Hematopoietic multipotent progenitor cell treated with erythropoietin and hydrocortisone succinate and interleukin-3 and kit ligand, for 8 days (in vitro differentiated cells): Measurements from ENCODE around the gene C4orf51.
A peak's percentile ranks its signal among the peaks of the same experiment; 100 is the strongest.

ENCODE experiments used
- DNase-seq: peaks from one replicate; pipeline ENCODE4 v3.0.0-alpha.2; 2015

The C4orf51 gene

DNA sequence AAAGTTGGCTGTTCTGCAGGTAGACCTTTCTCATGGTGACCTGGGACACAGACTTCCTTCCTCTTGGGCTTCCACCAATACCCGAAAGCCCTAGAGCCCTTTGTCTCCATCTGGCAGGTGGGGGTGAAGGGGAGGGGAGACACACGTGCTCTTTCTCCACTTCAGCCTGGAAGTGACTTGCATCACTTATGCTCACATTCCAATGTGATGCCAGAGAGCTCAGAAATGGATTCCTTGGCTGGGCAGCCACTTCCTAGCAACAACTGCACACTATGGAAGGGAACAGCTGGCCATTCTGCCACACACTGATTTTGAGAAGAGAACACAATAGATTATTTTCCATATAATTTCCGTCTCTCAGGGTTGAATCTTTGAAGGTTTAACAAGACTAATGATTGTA, 36.3 kb downstream of the C4orf51 start:
- no peak for DNase-seq

DNA sequence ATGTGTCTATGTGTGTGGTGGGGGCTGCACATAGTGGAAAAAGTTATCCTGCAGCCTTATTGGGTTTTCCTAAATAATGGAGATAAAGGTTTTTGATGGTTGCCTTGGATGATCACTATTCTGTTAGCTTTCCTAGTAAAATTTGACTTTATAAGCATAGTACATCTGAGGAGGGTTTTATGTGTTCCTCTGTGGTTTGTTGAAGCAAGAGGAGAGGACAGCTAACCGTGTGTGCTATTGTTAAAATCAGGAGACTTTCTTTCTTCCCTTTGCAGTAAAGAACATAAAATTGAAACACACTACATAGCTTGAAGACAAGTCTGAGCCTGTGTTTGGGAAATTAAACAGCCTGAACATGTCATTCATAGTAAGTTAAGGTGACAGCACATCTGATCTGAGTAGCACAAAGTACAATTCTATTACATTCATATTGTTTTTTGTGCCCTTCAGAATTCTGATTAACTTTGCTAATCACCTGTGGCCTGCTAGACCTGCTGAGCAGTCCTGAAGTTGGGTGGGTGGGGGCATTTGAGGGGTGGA, 36.8 kb downstream of the C4orf51 start:
- no peak for DNase-seq

DNA sequence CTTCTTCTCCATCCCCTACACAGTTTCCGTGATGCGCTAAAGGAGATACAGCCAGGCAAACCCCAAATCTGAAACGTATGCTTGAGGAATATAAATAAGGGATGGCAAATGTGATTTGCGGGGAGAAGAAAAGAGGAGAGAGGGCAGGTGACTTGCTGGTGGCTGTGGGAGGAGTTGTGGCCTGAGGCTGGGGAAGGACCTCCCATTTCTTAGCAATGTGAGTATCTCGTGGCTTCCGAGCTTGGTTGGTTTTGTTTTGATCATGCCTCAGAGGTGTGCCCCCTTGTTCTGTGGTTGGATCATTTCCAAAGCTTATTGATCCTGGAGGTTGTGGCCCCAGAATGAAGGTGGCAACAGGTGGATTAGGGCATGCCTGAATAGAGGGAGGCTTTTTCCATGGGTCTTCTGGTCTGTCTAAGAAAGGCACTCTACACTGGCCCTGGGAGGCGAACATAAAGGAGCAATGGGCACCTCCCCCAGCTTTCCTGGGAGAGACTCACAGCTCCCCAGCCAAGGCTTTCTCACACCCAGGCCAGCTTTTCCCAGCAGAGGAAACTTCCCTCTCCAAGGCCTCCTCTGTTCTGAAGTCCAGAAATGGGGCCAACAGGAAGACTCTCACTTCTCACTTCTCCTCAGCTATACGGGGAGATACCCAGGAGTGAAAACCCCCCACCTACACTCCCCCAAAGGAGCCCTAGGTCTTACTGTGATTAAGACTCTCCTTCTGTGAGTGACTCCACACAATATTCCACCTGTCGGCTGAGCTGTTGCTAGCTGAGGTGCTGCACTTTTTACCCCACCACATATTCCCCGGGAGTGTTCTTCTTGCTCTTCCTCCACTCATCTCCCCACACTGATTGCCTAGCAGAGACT, 40.0 kb downstream of the C4orf51 start:
- DNase-seq: no peak

DNA sequence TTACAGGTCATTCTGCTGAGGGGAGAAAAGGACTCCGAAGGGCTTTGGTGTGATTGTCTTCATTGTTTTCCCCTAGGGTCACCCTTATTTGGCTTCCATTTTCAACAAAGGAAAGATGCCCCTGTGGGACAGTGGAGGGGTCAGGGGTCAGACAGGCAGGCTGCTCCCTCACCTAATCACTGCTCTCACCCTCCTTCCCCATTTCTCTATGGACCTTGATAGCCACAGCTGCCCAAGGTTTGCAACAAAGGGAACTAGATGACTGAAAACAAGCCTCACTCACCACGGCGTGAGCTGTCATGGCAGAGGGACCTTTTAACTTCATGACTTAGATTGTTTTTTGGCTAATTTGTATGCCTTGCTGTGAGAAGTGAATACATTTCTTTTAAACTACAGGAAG, 40.7 kb downstream of the C4orf51 start:
- no peak for DNase-seq

DNA sequence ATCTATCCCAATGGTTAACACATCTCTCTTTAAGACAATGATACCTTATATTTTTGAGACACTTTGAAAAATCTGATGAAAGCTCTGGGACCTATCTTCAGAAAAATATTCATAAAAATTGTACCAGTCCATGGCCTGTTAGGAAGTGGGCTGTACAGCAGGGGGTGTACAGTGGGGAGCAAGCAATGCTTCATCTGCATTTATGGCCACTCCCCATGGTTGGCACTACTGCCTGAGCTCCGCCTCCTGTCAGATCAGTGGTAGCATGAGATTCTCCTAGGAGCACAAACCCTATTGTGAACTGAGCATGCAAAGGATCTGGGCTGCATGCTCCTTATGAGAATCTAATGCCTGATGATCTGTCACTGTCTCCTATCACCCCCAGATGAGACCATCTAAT, 42.6 kb downstream of the C4orf51 start:
- DNase-seq: peak; percentile 23

DNA sequence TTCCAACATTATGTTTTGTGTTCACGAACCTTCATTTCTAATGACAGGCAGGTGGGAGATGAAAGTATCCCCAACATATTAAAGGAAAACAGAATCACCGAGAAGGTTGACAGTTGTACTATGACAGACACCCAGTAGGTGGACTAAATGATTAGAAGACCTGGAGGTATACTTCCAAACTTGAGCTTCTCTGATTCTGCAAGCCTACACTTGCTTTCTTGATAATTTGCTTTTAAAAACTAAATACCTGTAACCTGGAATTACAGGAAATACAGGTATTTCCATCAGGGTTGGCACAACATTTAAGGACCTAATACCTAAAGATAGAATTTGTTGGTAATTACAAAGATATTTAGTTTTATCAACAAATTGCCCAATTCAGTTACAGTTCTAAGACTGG, 43.4 kb downstream of the C4orf51 start:
- no peak for DNase-seq

DNA sequence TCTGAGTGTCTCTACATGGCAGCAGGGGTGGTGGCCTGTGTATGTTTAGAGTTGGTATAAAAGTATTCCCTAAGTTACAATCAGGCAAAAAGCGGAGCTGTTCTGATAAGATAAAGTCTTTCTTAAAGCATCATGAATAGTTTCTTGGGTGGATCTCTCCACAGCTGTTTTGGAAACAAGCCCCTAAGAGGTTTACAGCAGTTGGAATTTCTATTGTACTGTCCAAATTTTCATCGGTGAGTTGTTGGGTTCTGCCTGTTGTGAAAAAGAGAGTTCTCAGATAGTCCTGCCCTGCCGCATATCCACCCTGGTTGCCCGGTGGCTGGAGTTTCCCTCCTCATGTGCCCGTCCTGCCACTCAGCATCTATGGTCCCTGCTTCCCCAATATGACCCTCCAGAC, 50.1 kb downstream of the C4orf51 start:
- peak; percentile 32 for DNase-seq

DNA sequence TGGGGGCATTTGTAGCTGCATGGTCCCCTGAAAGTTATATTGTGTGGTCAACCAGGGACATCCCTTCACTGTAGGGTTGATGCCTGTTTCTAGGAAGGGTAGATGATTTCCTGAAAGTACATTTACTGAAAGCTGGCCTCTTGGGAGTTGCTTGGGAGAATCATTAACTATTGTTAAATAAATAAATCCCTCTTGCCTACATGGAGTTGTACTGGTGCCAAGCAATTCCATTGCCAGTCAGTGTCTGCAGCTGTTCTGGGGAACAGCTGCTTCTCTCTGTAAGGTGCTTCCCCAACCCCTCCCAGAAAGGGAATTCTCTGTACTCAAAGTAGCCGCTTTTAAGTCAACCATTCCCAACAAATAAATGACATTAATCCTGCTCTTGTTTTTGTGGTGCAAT, 51.1 kb downstream of the C4orf51 start:
- DNase-seq: no peak

DNA sequence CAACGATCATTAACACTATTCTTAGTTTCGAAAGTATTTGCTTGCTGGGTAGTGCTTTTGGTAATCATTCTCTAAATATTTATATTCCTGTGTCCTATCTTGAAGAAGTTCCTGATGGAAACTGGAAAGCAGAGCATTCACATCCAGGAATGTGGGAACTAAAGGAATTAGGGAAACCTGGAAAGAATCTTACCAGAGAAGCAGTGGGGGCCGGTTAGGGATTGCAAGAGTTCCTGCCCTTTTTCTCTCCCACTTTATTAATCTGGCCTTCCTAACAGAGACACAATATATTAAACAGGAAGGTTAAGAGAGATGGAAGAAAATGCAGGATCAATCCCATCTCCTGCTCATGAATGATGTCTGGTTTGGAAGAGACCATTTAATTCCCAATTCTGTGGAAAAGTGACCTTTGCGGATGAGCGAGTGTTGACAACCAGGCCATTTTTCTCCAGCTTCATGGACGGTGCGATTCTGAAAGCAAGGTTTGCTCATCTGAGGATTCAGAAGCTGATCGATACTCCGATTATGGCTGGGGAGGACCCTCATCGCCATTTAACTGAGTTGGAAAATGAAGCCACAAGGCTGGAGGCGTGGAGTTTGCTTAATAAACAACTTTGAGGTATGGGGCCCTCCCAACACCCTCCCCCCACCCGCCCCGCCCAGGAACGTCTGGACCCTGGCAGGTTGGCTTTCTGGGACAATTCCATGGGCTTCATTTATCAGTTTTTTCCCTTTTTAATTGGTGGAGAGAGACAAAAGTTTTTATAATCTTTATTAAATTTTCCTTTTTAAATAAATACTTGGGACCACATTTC, 52.3 kb downstream of the C4orf51 start:
- no peak for DNase-seq

DNA sequence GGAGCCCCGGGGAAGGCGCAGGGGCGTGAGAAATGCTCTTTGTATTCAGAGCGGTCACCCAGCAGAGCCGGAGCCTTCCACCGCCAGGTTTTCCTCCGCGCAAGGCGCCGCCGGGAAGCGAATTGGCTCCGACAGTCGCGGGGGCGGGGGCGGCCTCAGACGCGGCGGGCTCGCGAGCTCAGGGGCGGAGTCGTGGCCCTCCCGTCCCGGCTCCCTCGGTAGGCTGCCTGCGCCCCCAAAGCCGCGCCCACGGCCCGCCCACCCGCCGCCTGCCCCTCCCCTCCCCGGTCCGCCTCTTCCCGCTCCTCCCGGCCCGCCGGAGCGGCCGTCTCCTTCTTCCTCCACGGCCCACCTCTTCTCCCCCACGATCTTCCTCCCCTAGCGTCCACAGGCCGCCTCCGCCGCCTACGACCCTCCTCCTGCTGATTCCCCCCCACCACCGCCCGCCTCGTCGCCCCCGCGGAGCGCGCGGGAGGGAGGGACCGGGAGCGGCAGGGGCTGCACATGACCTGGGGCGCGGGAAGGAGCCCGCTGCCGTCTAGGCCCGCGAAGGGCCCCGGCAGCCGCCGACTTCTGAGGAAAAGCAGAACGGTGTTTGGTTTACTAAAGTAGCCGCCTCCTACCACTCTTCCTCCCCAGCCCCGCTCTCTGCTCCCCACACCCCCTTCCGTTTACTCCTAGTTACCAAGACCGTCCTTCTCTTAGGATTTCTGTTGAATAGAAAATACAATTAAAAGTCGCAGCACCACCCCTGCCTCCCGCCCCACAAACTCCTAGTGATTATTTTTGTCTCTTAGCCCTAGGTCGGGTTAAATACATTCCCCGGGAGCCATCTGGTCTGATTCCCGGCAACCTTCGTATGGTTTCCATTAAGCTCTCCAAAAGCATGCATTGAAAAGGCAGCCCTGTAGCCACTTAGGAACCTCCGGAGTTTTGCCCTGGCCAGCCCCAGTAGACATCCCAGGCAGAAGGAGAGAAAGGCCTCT, 53.2 kb downstream of the C4orf51 start:
- peak; percentile 88 for DNase-seq

DNA sequence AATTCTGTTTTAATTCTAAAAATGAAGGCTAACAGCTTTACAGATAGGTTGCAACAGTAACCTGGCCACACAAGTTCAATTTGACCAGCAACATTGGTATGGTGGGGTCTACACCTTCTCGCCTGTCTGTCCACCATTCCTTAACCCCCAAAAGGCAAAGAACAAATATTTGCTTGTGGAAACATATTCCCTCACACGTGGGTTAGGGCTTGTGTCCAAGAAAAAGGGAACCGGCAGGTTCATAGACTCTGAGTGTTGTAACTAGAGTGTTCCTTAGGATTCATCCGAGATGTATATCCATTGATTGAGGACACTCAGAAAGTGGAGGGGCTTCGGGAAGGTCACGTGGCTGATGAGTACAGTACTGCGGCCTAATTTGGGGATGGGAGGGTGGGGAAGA, 54.1 kb downstream of the C4orf51 start:
- DNase-seq: no peak

DNA sequence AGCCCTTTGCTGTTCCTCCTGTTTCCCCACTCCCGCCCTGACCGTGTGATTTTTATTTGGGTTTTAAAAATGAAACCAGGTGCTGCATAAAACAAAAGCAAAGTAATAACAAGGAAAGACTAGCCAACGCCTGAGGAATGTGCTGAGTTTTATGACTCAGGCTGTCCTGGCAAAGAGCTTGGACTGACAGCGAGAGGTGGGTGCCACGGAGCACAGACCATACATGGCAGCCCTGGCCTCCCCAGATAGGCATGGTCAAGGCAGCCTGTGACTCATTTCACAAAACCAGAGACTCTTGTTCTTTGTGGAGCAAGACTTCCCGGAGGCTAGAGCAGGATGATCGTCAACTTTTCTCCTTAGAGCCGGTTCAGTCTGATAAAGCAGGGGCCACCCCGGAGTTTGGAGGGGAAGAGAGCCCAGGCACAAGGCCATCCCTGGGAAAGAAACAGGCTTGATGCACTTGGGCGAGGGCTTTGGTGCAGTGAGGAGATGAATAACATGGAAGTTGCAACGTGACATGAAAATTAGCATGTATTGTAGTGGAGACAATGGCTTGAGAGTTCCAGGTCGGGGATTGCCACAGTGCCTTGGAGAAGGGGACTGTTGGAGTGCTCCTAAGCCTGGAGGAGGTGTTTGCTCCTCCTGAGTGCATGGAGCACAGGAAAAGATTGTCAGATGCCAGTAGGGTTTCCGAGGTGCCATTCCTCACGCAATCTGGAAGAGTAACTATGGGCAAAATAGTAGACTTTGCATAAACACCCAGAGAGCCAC, 54.8 kb downstream of the C4orf51 start:
- no peak for DNase-seq

DNA sequence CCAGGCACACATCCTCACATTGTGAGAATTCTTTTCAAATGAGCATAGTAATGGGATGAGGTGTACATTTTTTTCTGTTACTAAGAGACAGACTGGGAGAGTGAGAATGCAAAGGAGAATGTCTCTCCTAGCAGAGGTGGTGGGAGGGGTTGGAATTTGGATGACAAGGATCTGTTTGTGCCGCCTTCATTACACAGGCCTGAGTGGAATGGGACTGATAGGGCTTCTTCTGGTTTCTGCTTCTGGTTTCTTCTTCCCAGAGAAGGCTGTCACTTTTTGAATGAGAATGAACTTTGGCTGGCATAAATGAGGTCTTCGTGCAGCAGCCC, 55.4 kb downstream of the C4orf51 start:
- DNase-seq: no peak

DNA sequence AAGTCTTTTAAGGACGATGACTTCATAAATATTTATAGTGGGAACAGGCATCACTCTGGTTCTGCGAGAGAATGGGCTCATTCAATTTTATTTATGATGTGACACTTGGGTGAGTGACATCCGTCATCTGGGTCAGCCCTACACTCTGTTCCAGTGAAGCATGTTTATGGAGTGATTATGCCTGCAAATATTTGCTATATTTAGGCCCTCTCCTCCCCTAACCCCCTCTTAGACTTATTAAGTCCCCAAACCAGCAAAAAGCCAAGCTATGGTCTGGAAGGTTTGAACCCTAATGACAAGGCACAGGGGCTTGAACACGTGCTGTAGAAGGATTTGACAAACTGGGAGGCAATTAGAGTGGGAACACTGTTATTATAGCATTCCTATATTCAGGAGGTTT, 55.9 kb downstream of the C4orf51 start:
- no peak for DNase-seq

DNA sequence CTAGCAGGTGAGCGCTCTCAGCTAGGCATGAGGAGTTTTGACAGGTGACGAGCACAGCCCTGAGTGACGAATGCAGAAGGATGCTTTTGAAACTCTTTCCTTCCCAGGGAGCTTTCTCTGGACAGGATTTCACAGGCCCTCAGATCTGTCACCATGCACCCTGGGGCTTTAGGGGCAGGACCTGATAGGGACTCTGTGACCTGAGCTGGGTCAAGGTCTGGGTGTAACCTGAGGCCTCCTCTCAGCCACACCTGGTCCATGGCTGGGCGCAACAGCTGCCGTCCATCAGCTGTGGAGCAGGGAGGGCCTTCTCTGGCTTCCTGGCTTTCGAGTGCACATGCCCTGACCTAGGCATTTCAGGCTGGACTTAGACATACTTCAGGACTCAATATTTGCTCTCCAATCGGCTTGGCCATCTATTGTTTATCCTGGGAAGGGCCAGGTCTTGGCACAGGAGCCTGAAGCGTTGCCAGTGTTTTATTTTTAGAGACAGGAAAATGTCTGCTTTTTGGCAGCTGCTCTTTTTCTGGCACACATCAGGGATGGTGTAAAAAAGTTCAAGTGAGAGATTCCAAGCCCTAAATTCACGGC, 56.4 kb downstream of the C4orf51 start:
- no peak for DNase-seq

DNA sequence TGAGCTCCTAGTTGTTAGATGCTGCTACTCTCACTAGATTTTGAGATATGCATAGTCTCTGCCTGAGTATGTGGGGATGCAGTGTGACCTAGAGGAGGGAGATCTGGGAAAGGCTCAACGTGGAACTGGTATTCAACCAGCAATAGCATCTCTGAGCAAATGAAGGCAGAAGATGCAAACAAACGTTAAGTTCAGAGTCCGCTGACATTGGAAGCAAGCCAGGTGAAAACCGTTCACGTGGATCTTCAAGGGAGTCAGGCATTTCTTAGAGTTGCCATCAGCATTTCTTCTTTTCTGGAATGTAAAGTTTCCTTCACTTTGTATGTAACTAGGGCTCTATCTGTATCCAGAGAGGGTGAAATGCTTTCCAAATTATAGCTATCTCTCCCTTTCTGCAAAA, 59.9 kb downstream of the C4orf51 start:
- no peak for DNase-seq

DNA sequence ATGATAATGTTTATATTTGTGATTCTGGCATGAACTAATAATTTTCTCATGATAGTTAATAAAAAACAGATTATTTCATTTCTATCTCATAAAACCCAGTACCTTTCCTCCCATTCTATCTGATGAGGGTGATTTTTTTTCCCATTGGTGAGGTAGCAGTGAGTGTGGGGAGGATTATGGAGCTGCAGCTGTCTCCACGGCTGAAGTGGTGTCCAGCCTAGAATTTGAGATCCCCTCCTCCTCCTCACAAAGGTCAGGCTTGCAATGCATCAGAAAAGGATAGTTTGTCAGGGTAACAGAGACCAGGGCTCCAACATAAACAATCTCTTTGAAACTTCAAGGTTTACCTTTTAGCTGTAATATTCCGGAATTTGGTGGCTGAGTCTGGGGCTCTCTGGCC, 60.9 kb downstream of the C4orf51 start:
- no peak for DNase-seq

DNA sequence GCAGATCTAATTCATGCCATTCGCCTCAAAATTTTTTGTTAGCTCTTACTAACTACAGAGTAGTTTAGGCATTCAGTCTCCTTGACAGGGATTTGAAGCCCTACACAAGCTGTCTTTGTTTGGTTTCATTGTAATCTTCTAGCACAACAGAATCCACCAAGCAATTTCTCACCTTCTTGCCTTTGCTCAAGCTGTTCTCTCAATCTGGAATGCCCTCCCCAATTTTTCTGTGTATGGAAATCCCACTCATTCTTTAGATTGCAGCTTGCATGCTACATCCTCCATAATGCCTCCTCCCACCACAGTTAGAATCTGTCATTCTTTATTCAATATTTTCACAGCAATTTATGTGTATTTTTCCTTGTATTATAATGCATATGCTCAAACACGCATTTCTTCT, 63.7 kb downstream of the C4orf51 start:
- no peak for DNase-seq

DNA sequence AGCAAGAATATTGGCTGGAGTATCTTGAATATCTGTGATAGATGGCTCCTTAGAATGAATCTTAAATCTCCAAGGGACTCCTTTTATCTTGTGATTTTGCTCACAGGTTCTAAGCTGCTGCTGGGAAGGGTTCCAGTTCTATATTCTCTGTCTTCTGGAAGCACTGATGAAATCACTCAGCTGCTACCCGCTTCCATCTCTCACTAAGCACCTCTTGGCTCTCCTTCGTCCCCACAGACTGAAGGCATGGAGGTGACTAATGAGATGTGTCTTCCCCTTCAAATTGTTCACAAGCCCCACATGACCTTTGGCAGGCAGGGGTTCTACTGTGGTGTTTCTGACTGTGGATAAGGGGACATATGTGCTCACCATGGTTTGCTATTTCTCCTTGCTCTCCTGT, 75.9 kb downstream of the C4orf51 start:
- DNase-seq: no peak

DNA sequence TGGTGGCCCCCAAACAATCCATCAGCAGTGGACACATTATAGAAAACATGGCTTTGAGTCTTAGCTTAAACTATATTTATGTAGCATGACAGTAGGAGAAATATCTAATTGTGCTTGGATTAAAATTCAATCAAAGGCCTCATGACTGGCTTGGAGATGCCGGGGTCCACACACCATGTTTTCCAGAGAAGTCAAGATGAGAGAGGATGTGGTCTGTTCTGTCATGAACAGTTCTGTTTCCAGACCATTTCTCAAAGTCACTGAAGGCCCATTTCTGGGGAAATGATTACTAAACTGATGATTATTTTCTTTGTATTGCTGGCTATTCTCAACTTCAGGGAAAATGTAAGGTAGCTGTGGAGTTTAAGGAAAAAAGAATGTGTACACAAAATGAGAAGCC, 76.3 kb downstream of the C4orf51 start:
- no peak for DNase-seq

DNA sequence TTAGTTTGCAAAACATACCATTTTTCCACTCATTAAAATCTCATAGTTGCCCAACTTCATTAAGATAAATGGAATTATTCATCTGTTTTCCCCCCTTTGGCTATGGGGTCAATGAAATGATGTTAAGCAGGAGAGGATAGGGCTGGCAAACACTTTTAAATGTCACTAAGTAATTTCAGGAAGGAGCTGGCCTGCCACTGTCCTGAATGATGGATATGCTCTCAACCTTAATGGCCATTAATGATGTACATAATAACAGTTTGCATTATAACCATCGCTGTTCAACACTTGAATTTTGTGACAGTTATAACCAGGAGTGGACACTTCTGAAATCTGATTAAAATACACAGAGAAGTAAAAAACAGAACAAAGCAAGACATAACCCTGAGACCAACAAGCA, 77.2 kb downstream of the C4orf51 start:
- no peak for DNase-seq

DNA sequence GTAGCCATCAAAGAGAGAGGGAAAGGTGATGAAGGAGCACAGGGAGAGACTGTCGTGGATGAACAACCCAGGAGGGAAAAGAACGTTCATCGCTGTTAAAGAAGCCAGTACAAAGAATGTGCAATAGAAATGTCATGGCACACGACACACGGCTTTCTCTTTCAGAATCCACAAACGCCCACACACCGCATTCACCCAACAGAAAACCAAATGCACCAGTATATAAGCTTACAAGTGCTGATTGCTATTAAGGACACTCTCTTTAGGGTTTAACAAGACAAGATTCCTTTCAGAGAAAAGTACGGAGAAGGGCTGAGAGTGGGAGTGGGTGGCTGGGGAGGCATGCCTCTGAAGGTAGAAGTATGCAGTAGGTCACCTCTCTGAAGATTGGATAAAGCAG, 80.2 kb downstream of the C4orf51 start:
- DNase-seq: no peak
